Stimulated activated CD8-positive, alpha-beta memory T cell treated with anti-CD3 and anti-CD28 coated beads, Interleukin-4, amount 100 ng/mL, for 48 hours (primary cell): ENCODE data around the gene PMM1.
"Not testable (repeated sequence)": the region's sequence is repeated elsewhere in the genome, so short reads cannot be mapped to it uniquely, and the experiment has no call there.

ENCODE experiments used
- DNase-seq: peaks from one replicate; pipeline ENCODE4 v3.0.0-alpha.2; 2020

Gene PMM1

GRCh38 chr22:41596776-41597634, 7.4 kb upstream of the PMM1 start:
- DNase-seq, result peak; percentile 62

GRCh38 chr22:41595703-41596102, 6.1 kb upstream of the PMM1 start:
- no peak for DNase-seq

- not testable (repeated sequence) for DNase-seq
Observed at GRCh38 chr22:41593336-41593960, 3.8 kb upstream of the PMM1 start.

GRCh38 chr22:41587347-41587723, 2.3 kb downstream of the PMM1 start:
- DNase-seq, result no peak

- DNase-seq, result no peak
Observed at GRCh38 chr22:41585898-41586297, 3.7 kb downstream of the PMM1 start.

GRCh38 chr22:41584881-41585280, 4.8 kb downstream of the PMM1 start:
- no peak for DNase-seq

GRCh38 chr22:41582694-41583093, 6.9 kb downstream of the PMM1 start:
- DNase-seq, result no peak

- no peak for DNase-seq
Observed at GRCh38 chr22:41579997-41580355, 9.7 kb downstream of the PMM1 start.

- DNase-seq, result no peak
Observed at GRCh38 chr22:41579297-41579996, 10.2 kb downstream of the PMM1 start.

GRCh38 chr22:41578818-41579217, 10.8 kb downstream of the PMM1 start:
- DNase-seq, result no peak

GRCh38 chr22:41578114-41578513, 11.5 kb downstream of the PMM1 start:
- no peak for DNase-seq

- peak; percentile 54 for DNase-seq
Observed at GRCh38 chr22:41576877-41577276, 12.8 kb downstream of the PMM1 start.

GRCh38 chr22:41575533-41575932, 14.1 kb downstream of the PMM1 start:
- no peak for DNase-seq

- no peak for DNase-seq
Observed at GRCh38 chr22:41574847-41575381, 14.7 kb downstream of the PMM1 start.

GRCh38 chr22:41573677-41574076, 16.0 kb downstream of the PMM1 start:
- no peak for DNase-seq

- not testable (repeated sequence) for DNase-seq
Observed at GRCh38 chr22:41572305-41572704, 17.3 kb downstream of the PMM1 start.

GRCh38 chr22:41571786-41572185, 17.9 kb downstream of the PMM1 start:
- no peak for DNase-seq

GRCh38 chr22:41570221-41570620, 19.4 kb downstream of the PMM1 start:
- DNase-seq, result no peak

GRCh38 chr22:41568811-41569210, 20.8 kb downstream of the PMM1 start:
- DNase-seq, result no peak

- DNase-seq, result no peak
Observed at GRCh38 chr22:41567512-41567768, 22.2 kb downstream of the PMM1 start.

GRCh38 chr22:41565403-41566054, 24.1 kb downstream of the PMM1 start:
- DNase-seq, result peak; percentile 49

GRCh38 chr22:41564563-41564962, 25.1 kb downstream of the PMM1 start:
- DNase-seq, result no peak

GRCh38 chr22:41563051-41563711, 26.5 kb downstream of the PMM1 start:
- no peak for DNase-seq
